T-helper 17 cell (primary cell): ENCODE data around the gene RILPL1. TPM values are rescaled to one million over a fixed set of nuclear protein-coding genes. Genes with fewer than 3 reads are reported as not detected.
"Not testable (repeated sequence)": the region's sequence is repeated elsewhere in the genome, so short reads cannot be mapped to it uniquely, and the experiment has no call there.

ENCODE experiments used
- ATAC-seq: fragments of 150-1000 bp; cut with Tn5 transposase; 2 replicates; pipeline ENCODE4 v1.10.0; 2021; ENCODE audit warnings: mild to moderate bottlenecking, moderate library complexity
- DNase-seq, 3 donors: peaks; one replicate each; pipeline versions ENCODE4 v3.0.0 to v3.0.0-alpha.2; 2020 to 2021
- H3K9me3 ChIP-seq: one replicate; pipeline ENCODE4 v1.7.0; 2013; ENCODE audit warnings: low read length, mild to moderate bottlenecking; ENCODE audit not compliant: control insufficient read depth, poor library complexity, severe bottlenecking
- H3K27ac Mint-ChIP-seq: one replicate; pipeline ENCODE4 v1.8.0; 2022; ENCODE audit warnings: mild to moderate bottlenecking, moderate library complexity, mixed read lengths
- H3K27me3 Mint-ChIP-seq: one replicate; pipeline ENCODE4 v1.8.0; 2022; ENCODE audit warnings: mixed read lengths
- H3K36me3 Mint-ChIP-seq: one replicate; pipeline ENCODE4 v1.8.0; 2022; ENCODE audit warnings: low read depth, mixed read lengths
- H3K4me1 Mint-ChIP-seq: one replicate; pipeline ENCODE4 v1.8.0; 2022; ENCODE audit warnings: mild to moderate bottlenecking, mixed read lengths
- H3K4me3 Mint-ChIP-seq: one replicate; pipeline ENCODE4 v1.8.0; 2022; ENCODE audit warnings: mild to moderate bottlenecking, moderate library complexity, mixed read lengths
- total RNA-seq, 4 donors: library from RNA in 2 of 4; stranded (reverse) in 2 of 4; gene quantifications; one replicate each; pipeline ENCODE4 v1.2.3 and lab custom pipeline; 2022 to 2026

The RILPL1 gene
- total RNA-seq, 2 donors from 2014 or later: 3.4 TPM

GRCh38 chr12:123498126-123498825, 35.2 kb downstream of the RILPL1 start:
- ATAC-seq: no peak
- Mint-ChIP-seq H3K4me3 (no peak overlapping the region), H3K36me3 (no peaks in the 10 kb centered on the region)

GRCh38 chr12:123497065-123497464, 36.5 kb downstream of the RILPL1 start:
- Mint-ChIP-seq H3K36me3 (peaks cover 3% of the 10 kb centered on the region), H3K27me3 (no peaks in the 10 kb centered on the region), H3K27ac (no peak overlapping the region), H3K4me3 (no peak overlapping the region), H3K4me1 (peaks cover 8% of the 10 kb centered on the region)
- DNase-seq (no peak), ATAC-seq (no peak)
- H3K9me3 ChIP-seq: no peaks in the 10 kb centered on the region

More at GRCh38 chr12:123498126-123498825, 35.2 kb downstream of the RILPL1 start:
- Mint-ChIP-seq H3K27ac (no peak overlapping the region), H3K4me1 (peaks cover 8% of the 10 kb centered on the region), H3K27me3 (no peaks in the 10 kb centered on the region)
- H3K9me3 ChIP-seq: no peaks in the 10 kb centered on the region
- DNase-seq: no peak

- Mint-ChIP-seq H3K4me3 (no peak overlapping the region), H3K36me3 (peaks cover 3% of the 10 kb centered on the region), H3K27me3 (no peaks in the 10 kb centered on the region), H3K4me1 (peaks cover 8% of the 10 kb centered on the region), H3K27ac (peak overlapping the region; percentile 8)
- no peaks in the 10 kb centered on the region for H3K9me3 ChIP-seq
- ATAC-seq (no peak), DNase-seq (no peak)
Observed at GRCh38 chr12:123494124-123494851, 39.2 kb downstream of the RILPL1 start.

- ATAC-seq, H3K27me3 Mint-ChIP-seq, H3K4me3 Mint-ChIP-seq, H3K27ac Mint-ChIP-seq, DNase-seq, H3K9me3 ChIP-seq, H3K36me3 Mint-ChIP-seq, H3K4me1 Mint-ChIP-seq: not testable (repeated sequence)
Observed at GRCh38 chr12:123492339-123493039, 41.0 kb downstream of the RILPL1 start.

GRCh38 chr12:123491481-123491880, 42.0 kb downstream of the RILPL1 start:
- Mint-ChIP-seq H3K4me1 (peaks cover 4% of the 10 kb centered on the region), H3K4me3 (no peak overlapping the region), H3K27ac (no peak overlapping the region), H3K36me3 (peaks cover 3% of the 10 kb centered on the region), H3K27me3 (no peaks in the 10 kb centered on the region)
- ATAC-seq: no peak
- H3K9me3 ChIP-seq: no peaks in the 10 kb centered on the region
- DNase-seq: no peak

GRCh38 chr12:123491056-123491455, 42.5 kb downstream of the RILPL1 start:
- Mint-ChIP-seq H3K4me3 (no peak overlapping the region), H3K27me3 (no peaks in the 10 kb centered on the region), H3K4me1 (peaks cover 6% of the 10 kb centered on the region), H3K36me3 (peaks cover 3% of the 10 kb centered on the region), H3K27ac (no peak overlapping the region)
- H3K9me3 ChIP-seq: no peaks in the 10 kb centered on the region
- ATAC-seq: no peak
- no peak for DNase-seq

GRCh38 chr12:123490089-123490488, 43.4 kb downstream of the RILPL1 start:
- Mint-ChIP-seq H3K4me3 (no peak overlapping the region), H3K27me3 (no peaks in the 10 kb centered on the region), H3K27ac (no peak overlapping the region), H3K4me1 (peaks cover 7% of the 10 kb centered on the region), H3K36me3 (peaks cover 3% of the 10 kb centered on the region)
- ATAC-seq (no peak), DNase-seq (no peak)
- H3K9me3 ChIP-seq: no peaks in the 10 kb centered on the region

- Mint-ChIP-seq H3K36me3 (peaks cover 3% of the 10 kb centered on the region), H3K27me3 (no peaks in the 10 kb centered on the region), H3K4me3 (no peak overlapping the region), H3K4me1 (peaks cover 11% of the 10 kb centered on the region), H3K27ac (no peak overlapping the region)
- H3K9me3 ChIP-seq: no peaks in the 10 kb centered on the region
- ATAC-seq (no peak), DNase-seq (no peak)
Observed at GRCh38 chr12:123489580-123489979, 43.9 kb downstream of the RILPL1 start.

- H3K36me3 Mint-ChIP-seq: peaks cover 3% of the 10 kb centered on the region
- ATAC-seq (no peak), DNase-seq (no peak)
- no peaks in the 10 kb centered on the region for H3K9me3 ChIP-seq
- no peak overlapping the region for H3K4me3 Mint-ChIP-seq
- H3K27me3 Mint-ChIP-seq: no peaks in the 10 kb centered on the region
- peaks cover 18% of the 10 kb centered on the region for H3K4me1 Mint-ChIP-seq
- H3K27ac Mint-ChIP-seq: no peak overlapping the region
Observed at GRCh38 chr12:123488539-123489230, 44.8 kb downstream of the RILPL1 start.

- no peak for DNase-seq
- peaks cover 3% of the 10 kb centered on the region for H3K36me3 Mint-ChIP-seq
- no peak for ATAC-seq
- H3K9me3 ChIP-seq: no peaks in the 10 kb centered on the region
- H3K4me1 Mint-ChIP-seq: peaks cover 17% of the 10 kb centered on the region
- peak overlapping the region; percentile 67 for H3K27ac Mint-ChIP-seq
- H3K4me3 Mint-ChIP-seq: no peak overlapping the region
- no peaks in the 10 kb centered on the region for H3K27me3 Mint-ChIP-seq
Observed at GRCh38 chr12:123487428-123487827, 46.1 kb downstream of the RILPL1 start.

- no peaks in the 10 kb centered on the region for H3K27me3 Mint-ChIP-seq
- H3K9me3 ChIP-seq: no peaks in the 10 kb centered on the region
- H3K4me3 Mint-ChIP-seq: no peak overlapping the region
- DNase-seq (no peak), ATAC-seq (no peak)
- H3K4me1 Mint-ChIP-seq: peaks cover 17% of the 10 kb centered on the region
- H3K27ac Mint-ChIP-seq: no peak overlapping the region
- no peaks in the 10 kb centered on the region for H3K36me3 Mint-ChIP-seq
Observed at GRCh38 chr12:123485756-123486155, 47.8 kb downstream of the RILPL1 start.

GRCh38 chr12:123483602-123484248, 49.8 kb downstream of the RILPL1 start:
- Mint-ChIP-seq H3K36me3 (no peaks in the 10 kb centered on the region), H3K27ac (peak overlapping the region; percentile 37), H3K27me3 (no peaks in the 10 kb centered on the region), H3K4me3 (no peak overlapping the region), H3K4me1 (peaks cover 17% of the 10 kb centered on the region)
- DNase-seq (no peak), ATAC-seq (peak; percentile 20)
- H3K9me3 ChIP-seq: no peaks in the 10 kb centered on the region
